ENCODE measurements around the gene AKNA.

AKNA gene

GRCh38 chr9:114357911-114358328 is 29.9 kb downstream of the AKNA start:
- DNase-seq: no peak

GRCh38 chr9:114357360-114357759 is 30.4 kb downstream of the AKNA start:
- DNase-seq: no peak

GRCh38 chr9:114356792-114357191 is 31.0 kb downstream of the AKNA start:
- no peak for DNase-seq

GRCh38 chr9:114355821-114356220 is 32.0 kb downstream of the AKNA start:
- DNase-seq: no peak

GRCh38 chr9:114351932-114352331 is 35.9 kb downstream of the AKNA start:
- no peak for DNase-seq

- DNase-seq: no peak
Measured at GRCh38 chr9:114350636-114351401, 37.0 kb downstream of the AKNA start.

- no peak for DNase-seq
Measured at GRCh38 chr9:114349713-114350480, 37.9 kb downstream of the AKNA start.

GRCh38 chr9:114348906-114349482 is 38.8 kb downstream of the AKNA start:
- DNase-seq: peak; percentile 99

- no peak for DNase-seq
Measured at GRCh38 chr9:114348261-114348905, 39.4 kb downstream of the AKNA start.

- no peak for DNase-seq
Measured at GRCh38 chr9:114347675-114348074, 40.1 kb downstream of the AKNA start.

GRCh38 chr9:114346146-114346545 is 41.6 kb downstream of the AKNA start:
- DNase-seq: no peak

GRCh38 chr9:114345493-114346065 is 42.2 kb downstream of the AKNA start:
- no peak for DNase-seq

GRCh38 chr9:114344692-114345091 is 43.1 kb downstream of the AKNA start:
- DNase-seq: no peak

GRCh38 chr9:114344188-114344566 is 43.6 kb downstream of the AKNA start:
- DNase-seq: no peak

GRCh38 chr9:114343471-114344187 is 44.2 kb downstream of the AKNA start:
- DNase-seq: no peak

GRCh38 chr9:114342755-114343440 is 44.9 kb downstream of the AKNA start:
- no peak for DNase-seq

- DNase-seq: no peak
Measured at GRCh38 chr9:114341991-114342390, 45.8 kb downstream of the AKNA start.

GRCh38 chr9:114341152-114341830 is 46.5 kb downstream of the AKNA start:
- DNase-seq: no peak

- DNase-seq: peak; percentile 52
Measured at GRCh38 chr9:114339130-114339908, 48.5 kb downstream of the AKNA start.

- DNase-seq: no peak
Measured at GRCh38 chr9:114338187-114338586, 49.6 kb downstream of the AKNA start.

Data from fibroblast of skin of scalp (primary cell).